GM19328 (cell line): Measurements from ENCODE around the gene CCDC33.

Experiments
- ATAC-seq: cut with Tn5 transposase; IDR thresholded peaks from one replicate; pipeline ENCODE4 v1.9.1; 2021; ENCODE audit warnings: mild to moderate bottlenecking, moderate library complexity; ENCODE audit not compliant: unreplicated experiment

CCDC33 gene

DNA sequence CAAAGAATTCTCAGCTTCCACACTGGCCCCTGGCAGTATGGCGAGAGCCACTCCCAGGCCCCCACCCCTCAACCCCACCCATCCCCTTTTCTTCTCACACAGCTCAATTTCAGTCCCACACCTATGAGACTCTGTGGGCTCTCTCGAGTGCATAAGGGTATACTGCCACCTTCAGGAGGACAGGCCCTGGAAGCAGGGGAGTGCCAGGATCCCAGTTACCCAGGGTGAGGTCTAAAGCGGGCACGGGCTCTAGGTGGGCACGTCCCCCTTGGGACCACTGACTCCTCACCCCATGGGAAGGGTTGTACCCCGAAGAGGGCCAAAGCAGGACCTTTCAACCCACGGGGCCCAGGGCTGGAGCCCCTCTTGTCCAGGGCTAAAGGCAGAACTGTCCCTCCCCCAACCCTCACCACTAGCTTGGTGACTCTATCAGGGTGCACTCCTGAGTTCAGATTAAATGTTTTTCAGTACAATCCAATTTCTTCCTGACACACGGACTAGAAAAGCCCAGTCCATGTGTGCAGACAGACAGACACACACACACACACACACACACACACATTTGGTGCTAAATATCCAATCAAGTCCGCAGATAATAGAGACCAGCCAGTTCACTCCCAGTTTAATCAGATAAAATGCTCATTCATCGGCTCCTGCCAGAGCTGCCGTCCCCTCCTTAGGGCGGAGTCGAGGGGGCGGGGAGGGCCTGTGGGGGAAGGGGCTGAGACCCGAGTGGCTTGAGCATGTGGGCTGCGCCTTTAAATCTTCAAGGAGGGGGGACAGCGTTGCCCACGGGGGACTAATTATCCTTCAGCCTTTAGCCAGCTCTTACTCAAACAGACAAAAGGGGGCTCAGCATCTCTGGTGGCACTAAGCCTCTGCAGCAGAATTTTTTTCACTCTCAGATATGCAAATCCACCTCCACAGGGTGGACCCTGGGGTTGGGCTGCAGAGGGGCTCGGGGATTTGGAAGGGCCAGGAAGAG lies 72.0 kb downstream of the CCDC33 start:
- no peak for ATAC-seq

DNA sequence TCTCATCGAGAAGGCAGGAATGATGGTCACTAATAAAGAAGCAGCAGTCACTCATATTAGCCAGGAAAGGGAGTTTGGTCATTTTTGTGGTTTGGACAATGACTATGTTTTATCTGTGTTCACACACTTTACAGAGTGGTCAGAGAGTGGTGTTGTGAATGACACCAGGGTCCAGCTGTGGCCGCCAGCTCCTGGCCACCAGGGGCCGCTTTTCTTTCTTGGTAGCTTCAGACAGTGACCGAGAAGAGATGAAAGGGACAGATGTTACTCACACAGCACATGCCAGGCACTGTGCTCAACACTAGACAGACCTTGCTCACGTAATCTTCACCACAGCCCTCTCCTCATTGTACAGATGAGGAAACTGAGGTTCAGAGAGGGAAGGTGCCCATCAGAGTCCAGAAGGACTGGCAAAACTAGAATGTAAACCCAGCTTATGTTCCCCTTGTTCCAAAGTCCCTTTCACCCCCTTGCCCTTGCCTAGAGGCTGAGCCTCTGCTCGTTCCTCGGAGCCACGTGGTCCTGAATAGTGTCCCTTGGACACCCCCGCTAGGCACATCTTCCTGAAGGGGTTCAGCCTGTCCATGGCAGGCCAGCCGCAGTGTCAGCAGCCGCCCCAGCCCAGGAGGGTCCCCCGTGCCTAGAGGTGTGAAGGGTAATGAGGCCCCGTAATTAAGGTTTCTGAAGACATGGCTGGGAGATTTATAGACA lies 75.8 kb downstream of the CCDC33 start:
- ATAC-seq = no peak

DNA sequence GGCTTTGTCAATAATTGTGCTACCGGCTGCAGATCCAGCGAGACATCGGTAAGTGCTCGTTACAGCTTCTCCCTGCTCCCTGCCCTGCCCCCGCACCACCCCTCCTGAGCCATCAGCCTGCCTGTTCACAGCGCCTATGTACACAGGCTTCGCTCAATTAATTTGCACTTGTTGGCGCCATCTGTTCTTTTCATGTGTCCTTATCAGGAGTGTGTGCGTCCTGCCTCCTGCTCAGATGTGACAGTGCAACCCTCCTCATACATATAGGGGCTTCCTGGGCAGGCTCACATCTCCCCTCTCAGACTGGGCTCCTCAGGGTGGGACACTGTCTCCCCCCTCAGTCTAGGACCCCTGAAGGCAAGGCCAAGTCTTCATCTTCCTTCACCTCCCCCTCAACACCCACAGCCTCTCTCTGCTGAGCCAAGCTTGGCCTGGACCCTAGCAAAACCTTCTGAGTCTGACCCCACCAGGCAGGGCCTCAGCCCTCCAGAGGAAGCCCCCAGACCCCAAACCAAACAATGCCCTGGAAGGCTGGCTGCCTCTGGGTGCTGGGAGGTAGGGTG lies 76.4 kb downstream of the CCDC33 start:
- ATAC-seq = no peak

DNA sequence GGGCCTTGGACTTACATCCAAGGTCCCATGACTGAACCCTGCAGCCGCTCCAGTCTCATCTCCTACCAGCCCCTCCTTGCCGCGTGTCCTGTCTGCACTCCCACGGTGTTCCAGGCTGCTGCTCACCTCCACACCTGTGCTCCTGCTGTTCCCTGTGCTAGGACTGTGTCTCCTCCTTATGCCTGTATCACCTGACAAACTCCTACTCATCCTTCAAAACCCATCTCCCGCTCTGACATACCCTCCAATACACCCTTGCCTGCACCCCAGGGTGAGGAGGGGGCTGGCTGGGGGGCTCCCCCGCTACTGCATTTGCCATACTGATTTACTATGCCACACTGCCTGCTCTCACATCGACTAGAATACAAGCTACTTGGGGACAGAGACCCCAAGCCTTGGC lies 77.8 kb downstream of the CCDC33 start:
- ATAC-seq = no peak

DNA sequence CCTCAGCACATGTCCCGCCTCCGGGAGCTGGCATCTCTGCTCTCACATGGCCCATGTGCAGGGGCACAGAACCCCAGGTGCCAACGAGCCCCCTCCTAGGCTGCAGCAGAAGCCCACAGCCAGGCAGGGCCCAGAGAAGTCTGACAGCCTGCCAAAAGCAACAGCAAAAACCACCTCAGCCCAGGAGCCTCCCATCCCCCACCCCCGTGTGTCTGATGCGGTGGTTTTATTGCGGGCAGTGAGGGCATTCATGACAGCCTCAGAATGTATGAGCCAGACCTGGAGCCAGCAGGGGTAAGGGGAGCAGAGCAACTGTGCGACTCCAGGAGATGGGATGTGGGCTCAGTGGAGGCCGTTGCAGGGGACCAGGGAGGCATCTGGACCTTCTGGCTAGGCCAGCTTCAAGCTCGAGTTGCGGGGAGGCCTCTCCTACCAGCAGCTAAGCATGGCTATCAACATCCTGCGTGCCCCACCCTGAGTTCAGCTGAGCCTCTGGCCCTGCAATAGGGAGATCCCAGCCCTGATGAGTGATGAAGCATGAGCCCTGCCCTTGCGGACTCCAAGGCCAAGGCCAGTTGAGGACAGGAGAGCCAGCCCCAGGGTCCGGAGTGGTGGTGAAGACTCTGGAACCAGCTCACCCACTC lies 78.8 kb downstream of the CCDC33 start:
- ATAC-seq = no peak

DNA sequence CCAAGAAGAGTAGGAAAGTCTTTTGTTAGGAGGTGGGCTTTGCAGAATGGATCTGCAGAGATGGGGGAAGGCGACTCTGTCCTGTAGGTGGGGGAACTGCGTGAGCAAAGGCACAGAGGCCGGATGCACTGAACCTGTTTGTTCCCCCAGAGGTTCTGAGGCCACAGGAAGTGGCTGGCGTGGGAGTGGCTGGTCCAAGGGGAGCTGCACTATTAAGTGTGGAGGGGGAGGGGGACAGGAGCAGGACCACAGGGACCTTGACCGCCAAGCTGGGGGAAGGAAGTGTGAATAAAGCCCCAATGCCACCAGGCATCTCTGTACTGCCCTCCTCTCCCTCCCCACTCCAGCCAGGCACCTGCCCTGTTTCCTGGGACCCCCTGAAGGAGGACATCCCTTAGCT lies 79.5 kb downstream of the CCDC33 start:
- no peak for ATAC-seq

DNA sequence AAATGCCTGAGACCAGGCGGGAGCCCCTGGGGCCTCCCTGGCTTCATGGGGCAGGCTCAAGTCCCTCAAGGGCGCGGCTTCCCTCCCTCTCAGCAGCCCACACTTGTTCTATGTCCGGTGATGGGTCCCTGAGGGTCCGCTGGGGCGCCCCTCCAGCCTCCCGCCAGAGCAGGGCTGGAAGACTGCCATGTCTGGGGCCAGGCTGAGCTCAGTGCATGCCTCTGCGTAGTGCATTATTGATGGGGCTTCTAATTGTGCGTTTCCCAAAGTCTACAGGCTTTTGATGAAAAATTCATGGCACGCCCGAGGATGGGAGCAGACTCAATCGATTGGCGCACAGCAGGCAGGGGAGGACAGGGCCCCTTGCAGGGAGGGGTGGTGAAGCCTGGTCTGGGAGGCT lies 80.0 kb downstream of the CCDC33 start:
- no peak for ATAC-seq

DNA sequence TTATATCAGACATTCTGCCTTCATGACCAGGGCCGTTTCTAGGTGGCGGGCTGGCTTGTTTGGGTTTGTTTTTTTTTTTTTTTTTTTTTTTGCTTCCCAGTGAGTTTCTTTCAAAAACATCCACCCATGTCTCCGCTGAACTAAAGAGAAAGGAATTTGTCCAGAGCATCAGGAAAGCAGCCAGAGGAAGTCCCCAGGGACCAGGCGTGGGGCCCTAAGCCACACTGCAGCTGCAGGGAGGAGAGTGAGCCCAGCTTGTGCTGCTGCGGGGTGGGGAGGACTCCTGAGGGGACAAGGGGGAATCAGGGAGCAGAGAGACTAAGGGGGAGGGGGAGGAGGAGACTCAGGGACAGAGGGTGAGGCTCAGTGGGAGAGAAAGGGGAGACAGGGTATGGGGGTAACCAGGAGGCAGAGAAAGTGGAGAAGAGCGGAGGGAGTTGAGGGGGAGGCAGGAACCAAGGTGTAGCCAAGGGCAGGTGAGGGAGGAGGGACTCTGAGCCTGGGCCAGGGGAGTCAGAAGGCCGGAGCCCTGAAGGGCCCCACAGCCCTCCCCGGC lies 81.8 kb downstream of the CCDC33 start:
- no peak for ATAC-seq

DNA sequence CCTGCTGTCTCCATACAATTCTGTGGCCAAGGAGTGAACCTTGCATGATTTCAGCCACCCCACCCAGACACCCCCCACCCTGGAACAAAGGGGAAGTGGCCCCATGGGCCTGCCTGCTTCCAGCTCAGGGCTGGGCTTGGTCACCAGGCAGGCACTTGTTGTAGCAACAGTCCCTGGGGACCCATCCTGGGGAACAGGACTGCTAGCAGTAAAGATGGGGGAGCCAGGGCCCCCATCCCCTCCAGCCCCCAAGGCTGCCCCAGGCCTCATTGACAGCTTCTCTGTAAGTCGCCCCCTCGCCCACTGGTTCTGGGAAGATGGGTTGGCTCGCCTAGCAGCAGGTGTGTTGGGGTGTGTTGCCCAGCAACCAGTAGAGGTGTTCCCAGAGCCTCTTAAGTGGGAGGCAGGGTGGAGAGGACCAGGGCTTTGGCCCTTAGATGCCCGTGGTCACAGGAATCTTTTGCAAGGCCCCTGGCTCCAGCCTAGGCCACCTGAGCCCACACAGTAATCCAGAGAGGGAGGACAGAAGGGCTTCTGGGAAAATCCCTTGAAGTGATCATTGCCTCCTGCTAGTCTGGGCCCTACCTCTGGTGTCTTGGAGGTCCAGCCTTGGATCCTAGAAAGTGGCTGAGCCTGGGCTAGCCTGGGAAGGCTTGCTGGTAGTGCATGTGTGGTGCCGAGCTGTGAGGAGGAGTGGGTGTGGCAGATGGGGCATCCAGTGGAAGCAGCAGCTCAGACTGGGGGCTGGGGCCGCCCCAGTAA lies 82.4 kb downstream of the CCDC33 start:
- ATAC-seq = no peak

DNA sequence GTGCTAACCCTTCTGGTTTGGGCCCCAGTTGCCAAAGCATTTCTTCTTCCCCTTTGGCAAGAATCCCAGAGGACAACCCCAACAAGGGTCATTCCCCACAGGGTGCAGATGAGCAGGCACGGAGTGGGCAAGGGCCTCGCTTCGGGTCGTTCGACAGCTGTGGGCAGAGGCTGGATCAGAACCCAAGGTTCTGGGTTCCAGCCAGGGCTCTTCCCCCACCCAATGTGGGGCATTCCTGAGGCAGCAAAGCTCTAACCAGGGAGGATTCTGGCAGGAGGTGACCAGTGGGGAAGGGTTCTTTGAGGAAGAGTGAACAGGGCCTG lies 83.0 kb downstream of the CCDC33 start:
- no peak for ATAC-seq

DNA sequence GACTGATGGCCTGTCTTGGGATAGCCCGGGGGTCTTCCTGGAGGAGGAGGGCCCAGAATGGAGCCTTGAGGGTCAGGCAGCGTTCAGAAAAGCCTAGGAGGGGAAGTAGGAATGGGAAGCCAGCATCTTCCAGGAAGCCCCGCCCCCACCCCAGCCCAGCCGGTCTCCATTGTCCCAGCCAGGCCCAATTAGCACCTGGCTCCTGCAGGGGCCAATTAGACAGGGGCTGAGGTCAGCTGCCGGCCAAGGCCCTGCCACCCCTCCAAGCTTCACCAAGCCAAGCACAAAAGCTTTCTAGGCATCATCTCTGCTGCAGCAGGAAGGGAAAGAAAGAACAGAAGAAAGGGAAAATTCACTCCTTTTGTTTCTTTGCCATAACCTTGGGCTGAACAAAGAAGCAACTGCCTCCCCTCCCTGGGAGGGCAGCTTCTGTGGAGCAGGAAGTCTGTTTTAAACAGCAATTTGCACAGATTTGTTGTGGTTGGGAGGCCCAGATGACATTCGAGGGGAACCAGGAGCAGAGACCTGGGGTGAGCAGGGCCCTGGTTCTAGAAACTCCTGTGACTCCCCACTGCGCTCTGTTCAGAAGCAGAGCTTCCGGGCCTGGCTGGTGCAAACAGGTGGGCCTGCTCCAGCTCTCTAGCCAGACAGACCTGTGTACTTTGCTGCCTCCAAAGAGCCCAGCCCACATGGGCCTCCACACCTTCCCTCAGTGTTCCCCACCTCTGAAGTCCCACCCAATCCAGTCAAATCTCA lies 83.6 kb downstream of the CCDC33 start:
- ATAC-seq = no peak

DNA sequence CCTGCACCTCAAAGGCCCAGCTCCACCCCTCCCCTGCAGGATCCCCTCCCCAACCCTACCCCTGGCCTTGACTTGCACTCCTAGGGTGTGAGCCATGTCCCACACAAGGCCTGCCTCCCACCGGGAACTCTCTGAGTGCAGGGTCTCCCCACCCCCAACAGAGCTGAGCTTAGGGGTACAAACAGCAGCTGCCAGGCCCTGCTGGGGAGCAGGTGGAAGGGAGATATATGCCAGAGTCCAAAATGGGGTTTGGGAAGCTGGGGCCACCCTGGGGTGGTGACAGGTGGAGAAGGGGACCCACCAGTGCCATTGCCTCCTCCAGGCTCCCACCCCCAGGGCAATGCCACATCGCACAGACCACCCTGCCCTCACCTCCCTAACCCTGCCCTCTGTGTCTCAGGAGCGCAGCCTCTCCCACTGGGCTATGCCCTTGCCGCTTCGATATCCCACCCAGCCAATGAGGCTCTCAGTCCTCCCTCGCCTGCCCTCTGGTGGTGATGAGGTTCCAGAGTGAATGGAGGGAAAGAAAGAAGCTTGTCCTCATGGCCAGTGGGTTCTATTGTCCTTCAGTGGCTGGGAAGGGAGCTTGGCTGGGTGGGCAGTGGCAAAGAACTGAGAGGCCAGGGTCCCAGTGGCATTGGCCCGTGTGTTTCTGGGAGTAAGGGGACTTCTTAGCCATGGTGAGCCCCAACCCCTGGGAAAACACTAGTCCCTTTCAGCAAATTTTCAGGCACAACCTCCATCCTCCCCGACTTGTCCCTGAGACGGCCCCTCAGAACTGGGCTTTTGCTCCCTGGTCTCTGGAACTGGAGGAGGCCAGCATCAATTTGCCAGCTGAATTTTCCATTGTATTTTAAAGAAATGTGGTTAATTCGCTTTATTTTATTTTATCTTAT lies 84.5 kb downstream of the CCDC33 start:
- no peak for ATAC-seq

DNA sequence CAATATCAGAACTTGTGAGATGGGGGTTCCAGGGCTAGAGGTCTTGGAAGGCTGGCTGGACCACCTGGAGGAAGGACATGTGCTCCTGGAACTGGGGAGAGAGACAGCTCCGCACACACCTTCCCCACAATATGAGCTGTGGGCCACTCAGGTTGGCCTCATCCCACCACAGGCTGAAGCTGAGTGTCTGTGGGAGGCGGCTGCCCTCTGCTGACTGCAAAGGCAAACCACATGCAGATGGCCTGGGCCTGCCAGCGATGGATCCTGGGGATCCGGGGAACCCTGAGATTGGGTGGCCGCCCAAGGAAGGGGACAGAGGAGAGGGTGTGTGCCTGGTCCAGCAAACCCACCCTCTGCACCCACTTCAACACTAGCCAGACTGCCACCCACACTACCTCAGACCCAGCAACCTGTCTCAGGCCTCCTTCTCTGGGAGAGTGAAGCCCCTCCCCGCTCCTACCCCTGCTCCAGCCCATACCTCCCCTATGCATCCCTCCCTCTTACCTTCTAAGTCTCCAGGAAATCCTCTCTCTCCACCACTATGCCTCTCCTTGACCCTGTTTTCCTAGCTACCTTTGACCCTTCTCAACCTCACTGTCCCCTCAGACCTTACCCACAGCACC lies 86.5 kb downstream of the CCDC33 start:
- ATAC-seq = no peak

DNA sequence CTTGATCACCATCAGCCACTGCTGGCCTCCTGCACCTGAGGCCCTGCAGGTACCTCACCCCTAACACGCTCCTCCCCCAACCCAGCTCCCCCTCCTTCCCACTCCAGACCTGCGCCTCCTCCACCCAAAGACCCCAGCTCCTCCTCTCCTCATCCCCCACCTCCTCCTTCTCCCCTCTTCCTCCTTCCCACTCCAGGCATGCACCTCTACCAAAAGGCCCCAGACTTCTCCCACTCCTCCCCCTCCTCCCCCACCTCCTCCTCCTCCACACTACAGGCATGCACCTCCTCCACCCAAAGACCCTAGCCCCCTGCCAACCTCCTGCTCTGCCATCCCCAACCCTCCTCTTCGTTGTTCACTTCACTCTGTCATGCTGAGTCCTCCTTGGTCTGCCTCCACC lies 88.6 kb downstream of the CCDC33 start:
- no peak for ATAC-seq

DNA sequence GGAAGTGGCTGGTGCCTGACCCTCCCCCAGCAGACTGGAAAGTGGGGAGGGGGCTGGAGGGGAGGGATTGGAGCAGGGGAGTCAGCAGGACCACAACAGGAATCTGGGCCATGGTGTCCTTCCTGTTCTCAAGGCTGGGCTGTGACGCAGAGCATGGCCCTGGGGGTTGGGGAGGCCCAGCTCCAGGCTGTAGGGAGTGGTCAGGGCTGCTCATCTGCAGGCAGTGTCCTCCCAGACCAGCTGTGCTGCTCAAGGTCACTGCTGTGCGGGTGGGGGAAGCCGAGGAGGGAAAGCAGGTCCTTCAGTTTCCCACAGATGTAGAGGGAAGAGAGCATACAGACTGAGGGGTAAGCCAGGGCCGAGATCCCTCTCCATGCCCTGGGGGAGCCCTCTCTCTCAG lies 90.6 kb downstream of the CCDC33 start:
- ATAC-seq = no peak

DNA sequence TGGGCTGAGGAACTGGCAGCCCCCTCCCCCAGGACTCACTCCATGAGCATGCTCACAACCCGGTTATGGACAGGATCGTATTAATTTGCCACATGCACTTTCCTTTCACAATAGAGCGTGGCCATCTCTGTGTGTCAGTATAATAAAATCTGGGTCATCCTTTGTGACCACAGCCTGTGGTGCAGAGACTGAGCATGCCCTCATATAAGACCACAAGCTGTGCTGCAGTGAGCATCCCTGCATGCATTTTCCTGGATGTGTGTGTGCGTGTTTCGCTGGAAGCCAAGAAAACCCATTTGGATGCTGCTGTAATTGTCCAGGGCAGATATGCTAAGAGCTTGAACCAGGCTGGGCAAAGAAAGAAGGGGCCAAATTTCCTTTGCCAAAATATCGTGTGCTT lies 91.6 kb downstream of the CCDC33 start:
- ATAC-seq = no peak

DNA sequence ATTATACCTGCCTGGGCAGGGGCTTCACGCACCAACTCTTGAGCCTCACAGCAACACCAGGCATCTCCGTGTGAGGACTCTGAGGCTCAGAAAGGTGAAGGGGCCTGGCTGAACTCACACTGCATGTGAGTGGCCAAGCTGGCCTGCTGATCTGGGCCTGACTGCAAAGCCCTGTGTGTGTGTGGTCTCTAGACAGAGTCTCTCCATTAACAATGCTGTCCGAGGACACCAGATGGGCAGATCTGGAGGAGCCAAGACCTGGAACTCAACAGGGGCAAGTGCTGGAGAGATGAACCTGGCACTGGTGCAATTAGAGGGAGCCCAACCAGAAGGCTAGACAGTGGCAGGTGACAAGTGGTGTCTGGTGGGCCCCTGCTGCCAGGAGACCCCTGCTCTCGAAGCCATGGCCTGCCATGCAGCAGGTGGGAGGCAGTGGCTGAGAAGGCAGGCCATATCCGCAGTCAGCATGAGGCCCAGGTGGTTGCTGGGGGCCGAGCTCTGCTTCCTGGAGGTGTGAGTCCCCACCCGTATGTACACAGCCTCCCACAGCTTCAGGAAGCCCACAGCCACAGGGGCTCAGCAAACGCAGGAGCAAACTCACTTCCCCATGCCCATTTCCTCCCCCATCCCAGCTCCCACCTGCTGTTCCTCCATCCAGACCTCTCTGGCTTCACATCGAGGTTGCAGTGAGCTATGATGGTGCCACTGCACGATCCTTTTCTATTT lies 92.4 kb downstream of the CCDC33 start:
- no peak for ATAC-seq
